Measurements from ENCODE around the gene KCTD2. TPM values are rescaled to one million over a fixed set of nuclear protein-coding genes. Genes with fewer than 3 reads are reported as not detected.

The KCTD2 gene
- total and polyA plus RNA-seq, 2 of the 13 experiments (the other 11 are each of a cell fraction or from before 2014, with no cell fraction given) = 28.3 to 32.6 TPM

DNA sequence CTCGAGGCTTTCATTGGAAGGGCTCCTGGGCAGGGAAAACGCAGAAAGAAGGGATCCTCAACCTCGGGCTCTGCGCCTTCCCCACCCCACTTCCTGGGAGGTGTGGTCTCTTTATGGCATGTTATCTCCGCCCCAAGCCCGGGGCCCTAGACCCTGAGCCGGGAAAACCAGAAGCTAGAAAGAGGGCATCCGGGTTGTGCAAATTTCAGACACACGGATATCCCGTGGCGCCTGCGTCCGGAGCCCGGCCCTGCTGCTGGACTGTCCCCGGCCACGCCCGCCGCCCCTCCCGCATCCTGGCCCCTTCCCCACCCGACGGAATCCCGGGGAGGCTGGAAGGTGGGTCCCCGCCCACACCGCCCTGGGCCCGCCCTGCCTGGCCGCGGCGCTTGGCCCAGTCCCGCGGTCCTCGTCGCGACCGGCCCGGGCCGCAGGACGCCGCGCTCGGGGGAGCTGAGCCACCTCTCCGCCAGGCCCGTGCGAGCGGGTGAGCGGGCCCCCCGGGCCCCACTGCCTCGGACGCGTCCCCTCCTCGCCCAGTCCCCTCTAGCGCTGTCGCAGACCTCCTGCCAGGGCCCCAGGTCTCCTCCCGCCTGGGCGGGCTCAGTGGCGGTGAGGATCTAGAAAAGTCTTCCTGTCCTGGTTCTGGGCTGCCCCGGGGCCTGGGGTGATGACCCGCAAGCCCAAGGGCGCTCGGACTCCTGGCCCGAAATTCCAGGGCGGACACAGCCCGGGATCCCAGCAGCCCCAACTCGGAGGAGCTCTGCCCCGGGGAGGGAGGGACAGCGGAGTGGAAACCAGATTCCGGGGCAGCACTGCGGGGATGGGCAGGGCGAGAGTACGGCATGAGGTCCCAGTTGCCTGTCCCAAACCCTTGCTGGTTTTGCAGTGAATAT lies 40.8 kb downstream of the KCTD2 start, which contains the start of gene SLC16A5 (continued):
- TF ChIP-seq RBAK (CRISPR knock-in tag; IDR thresholded peaks at IDR 0.05) (no peak), SYNCRIP (IDR thresholded peaks at IDR 0.05; ENCODE audit: insufficient read depth, low read depth, low read length) (no peak), CCDC6 (CRISPR knock-in tag; IDR thresholded peaks at IDR 0.05) (no peak), HOXA9 (CRISPR knock-in tag; IDR thresholded peaks at IDR 0.05; ENCODE audit: borderline replicate concordance) (no peak), DR1 (CRISPR knock-in tag; IDR thresholded peaks at IDR 0.05) (no peak), ATM (IDR thresholded peaks at IDR 0.05; ENCODE audit: borderline replicate concordance) (no peak), ZNF468 (CRISPR knock-in tag; IDR thresholded peaks at IDR 0.05) (no peak), MYC (CRISPR knock-in tag; IDR thresholded peaks at IDR 0.05; ENCODE audit: borderline replicate concordance) (peak; percentile 25; the same call in 1 of the 2 replicates), ZNF224 (CRISPR knock-in tag; IDR thresholded peaks at IDR 0.05) (no peak), ZNF773 (CRISPR knock-in tag; IDR thresholded peaks at IDR 0.05; ENCODE audit: borderline replicate concordance) (peak; percentile 59; the same call in 1 of the 2 replicates), CREM (IDR thresholded peaks at IDR 0.05) (no peak), CREM (CRISPR knock-in tag; IDR thresholded peaks at IDR 0.05) (no peak)
- TF ChIP-seq, protein P1, sequence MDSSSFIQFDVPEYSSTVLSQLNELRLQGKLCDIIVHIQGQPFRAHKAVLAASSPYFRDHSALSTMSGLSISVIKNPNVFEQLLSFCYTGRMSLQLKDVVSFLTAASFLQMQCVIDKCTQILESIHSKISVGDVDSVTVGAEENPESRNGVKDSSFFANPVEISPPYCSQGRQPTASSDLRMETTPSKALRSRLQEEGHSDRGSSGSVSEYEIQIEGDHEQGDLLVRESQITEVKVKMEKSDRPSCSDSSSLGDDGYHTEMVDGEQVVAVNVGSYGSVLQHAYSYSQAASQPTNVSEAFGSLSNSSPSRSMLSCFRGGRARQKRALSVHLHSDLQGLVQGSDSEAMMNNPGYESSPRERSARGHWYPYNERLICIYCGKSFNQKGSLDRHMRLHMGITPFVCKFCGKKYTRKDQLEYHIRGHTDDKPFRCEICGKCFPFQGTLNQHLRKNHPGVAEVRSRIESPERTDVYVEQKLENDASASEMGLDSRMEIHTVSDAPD (CRISPR knock-in tag; IDR thresholded peaks at IDR 0.05) = no peak
- TF ChIP-seq, protein P2, sequence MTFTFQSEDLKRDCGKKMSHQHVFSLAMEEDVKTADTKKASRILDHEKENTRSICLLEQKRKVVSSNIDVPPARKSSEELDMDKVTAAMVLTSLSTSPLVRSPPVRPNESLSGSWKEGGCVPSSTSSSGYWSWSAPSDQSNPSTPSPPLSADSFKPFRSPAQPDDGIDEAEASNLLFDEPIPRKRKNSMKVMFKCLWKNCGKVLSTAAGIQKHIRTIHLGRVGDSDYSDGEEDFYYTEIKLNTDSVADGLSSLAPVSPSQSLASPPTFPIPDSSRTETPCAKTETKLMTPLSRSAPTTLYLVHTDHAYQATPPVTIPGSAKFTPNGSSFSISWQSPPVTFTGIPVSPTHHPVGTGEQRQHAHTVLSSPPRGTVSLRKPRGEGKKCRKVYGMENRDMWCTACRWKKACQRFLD (CRISPR knock-in tag; IDR thresholded peaks at IDR 0.05; ENCODE audit: borderline replicate concordance) = no peak
- TF ChIP-seq, protein P3, sequence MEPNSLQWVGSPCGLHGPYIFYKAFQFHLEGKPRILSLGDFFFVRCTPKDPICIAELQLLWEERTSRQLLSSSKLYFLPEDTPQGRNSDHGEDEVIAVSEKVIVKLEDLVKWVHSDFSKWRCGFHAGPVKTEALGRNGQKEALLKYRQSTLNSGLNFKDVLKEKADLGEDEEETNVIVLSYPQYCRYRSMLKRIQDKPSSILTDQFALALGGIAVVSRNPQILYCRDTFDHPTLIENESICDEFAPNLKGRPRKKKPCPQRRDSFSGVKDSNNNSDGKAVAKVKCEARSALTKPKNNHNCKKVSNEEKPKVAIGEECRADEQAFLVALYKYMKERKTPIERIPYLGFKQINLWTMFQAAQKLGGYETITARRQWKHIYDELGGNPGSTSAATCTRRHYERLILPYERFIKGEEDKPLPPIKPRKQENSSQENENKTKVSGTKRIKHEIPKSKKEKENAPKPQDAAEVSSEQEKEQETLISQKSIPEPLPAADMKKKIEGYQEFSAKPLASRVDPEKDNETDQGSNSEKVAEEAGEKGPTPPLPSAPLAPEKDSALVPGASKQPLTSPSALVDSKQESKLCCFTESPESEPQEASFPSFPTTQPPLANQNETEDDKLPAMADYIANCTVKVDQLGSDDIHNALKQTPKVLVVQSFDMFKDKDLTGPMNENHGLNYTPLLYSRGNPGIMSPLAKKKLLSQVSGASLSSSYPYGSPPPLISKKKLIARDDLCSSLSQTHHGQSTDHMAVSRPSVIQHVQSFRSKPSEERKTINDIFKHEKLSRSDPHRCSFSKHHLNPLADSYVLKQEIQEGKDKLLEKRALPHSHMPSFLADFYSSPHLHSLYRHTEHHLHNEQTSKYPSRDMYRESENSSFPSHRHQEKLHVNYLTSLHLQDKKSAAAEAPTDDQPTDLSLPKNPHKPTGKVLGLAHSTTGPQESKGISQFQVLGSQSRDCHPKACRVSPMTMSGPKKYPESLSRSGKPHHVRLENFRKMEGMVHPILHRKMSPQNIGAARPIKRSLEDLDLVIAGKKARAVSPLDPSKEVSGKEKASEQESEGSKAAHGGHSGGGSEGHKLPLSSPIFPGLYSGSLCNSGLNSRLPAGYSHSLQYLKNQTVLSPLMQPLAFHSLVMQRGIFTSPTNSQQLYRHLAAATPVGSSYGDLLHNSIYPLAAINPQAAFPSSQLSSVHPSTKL (CRISPR knock-in tag; IDR thresholded peaks at IDR 0.05) = peak; percentile 77; the same call in 1 of the 2 replicates
- TF ChIP-seq, protein P4, sequence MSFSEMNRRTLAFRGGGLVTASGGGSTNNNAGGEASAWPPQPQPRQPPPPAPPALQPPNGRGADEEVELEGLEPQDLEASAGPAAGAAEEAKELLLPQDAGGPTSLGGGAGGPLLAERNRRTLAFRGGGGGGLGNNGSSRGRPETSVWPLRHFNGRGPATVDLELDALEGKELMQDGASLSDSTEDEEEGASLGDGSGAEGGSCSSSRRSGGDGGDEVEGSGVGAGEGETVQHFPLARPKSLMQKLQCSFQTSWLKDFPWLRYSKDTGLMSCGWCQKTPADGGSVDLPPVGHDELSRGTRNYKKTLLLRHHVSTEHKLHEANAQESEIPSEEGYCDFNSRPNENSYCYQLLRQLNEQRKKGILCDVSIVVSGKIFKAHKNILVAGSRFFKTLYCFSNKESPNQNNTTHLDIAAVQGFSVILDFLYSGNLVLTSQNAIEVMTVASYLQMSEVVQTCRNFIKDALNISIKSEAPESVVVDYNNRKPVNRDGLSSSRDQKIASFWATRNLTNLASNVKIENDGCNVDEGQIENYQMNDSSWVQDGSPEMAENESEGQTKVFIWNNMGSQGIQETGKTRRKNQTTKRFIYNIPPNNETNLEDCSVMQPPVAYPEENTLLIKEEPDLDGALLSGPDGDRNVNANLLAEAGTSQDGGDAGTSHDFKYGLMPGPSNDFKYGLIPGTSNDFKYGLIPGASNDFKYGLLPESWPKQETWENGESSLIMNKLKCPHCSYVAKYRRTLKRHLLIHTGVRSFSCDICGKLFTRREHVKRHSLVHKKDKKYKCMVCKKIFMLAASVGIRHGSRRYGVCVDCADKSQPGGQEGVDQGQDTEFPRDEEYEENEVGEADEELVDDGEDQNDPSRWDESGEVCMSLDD (CRISPR knock-in tag; IDR thresholded peaks at IDR 0.05; ENCODE audit: borderline replicate concordance) = no peak
- TF ChIP-seq, protein P5, sequence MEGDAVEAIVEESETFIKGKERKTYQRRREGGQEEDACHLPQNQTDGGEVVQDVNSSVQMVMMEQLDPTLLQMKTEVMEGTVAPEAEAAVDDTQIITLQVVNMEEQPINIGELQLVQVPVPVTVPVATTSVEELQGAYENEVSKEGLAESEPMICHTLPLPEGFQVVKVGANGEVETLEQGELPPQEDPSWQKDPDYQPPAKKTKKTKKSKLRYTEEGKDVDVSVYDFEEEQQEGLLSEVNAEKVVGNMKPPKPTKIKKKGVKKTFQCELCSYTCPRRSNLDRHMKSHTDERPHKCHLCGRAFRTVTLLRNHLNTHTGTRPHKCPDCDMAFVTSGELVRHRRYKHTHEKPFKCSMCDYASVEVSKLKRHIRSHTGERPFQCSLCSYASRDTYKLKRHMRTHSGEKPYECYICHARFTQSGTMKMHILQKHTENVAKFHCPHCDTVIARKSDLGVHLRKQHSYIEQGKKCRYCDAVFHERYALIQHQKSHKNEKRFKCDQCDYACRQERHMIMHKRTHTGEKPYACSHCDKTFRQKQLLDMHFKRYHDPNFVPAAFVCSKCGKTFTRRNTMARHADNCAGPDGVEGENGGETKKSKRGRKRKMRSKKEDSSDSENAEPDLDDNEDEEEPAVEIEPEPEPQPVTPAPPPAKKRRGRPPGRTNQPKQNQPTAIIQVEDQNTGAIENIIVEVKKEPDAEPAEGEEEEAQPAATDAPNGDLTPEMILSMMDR (CRISPR knock-in tag; IDR thresholded peaks at IDR 0.05) = no peak

Data from HepG2 (cell line).